A673 (cell line): ENCODE data around the gene SLC16A11. TPM values are rescaled to one million over a fixed set of nuclear protein-coding genes. Genes with fewer than 3 reads are reported as not detected.

Experiments used
- BruUV-seq: library from RNA; stranded (reverse); fragments of 400-500 nt; replicated peaks from 2 replicates; lab custom pipeline; 2021; lab: Mats Ljungman, UMichigan
- CTCF ChIA-PET: fragments of 300-600 bp; sonication (Branson Sonifier 250); formaldehyde crosslinking; loops from one replicate; lab custom pipeline; 2022; ENCODE audit warnings: antibody characterized with exemption; lab: Charles Lee
- POLR2A ChIA-PET: fragments of 300-600 bp; sonication (Branson Sonifier 250); formaldehyde crosslinking; loops from one replicate; lab custom pipeline; 2022; ENCODE audit warnings: antibody characterized with exemption; ENCODE audit not compliant: low non-redundant PET; lab: Charles Lee
- DNase-seq: peaks from one replicate; pipeline ENCODE4 v3.0.0-alpha.2; 2015; ENCODE audit warnings: low spot score
- H3K27ac ChIP-seq: fragments of 200-600 bp; sonication (generic); 2 replicates; pipeline ENCODE4 v1.5.1; 2016; ENCODE audit warnings: mixed run types, low read depth, mild to moderate bottlenecking, mixed read lengths, antibody characterized with exemption, low read length; ENCODE audit not compliant: poor library complexity, severe bottlenecking
- H3K27me3 ChIP-seq: fragments of 200-600 bp; sonication (generic); replicated peaks from 2 replicates; pipeline ENCODE4 v1.6.1; 2017; ENCODE audit warnings: mixed run types, low read depth, mild to moderate bottlenecking, mixed read lengths, antibody characterized with exemption, low read length; ENCODE audit not compliant: insufficient read depth, poor library complexity
- H3K36me3 ChIP-seq: fragments of 200-600 bp; sonication (generic); 2 replicates; pipeline ENCODE4 v1.6.1; 2016; ENCODE audit warnings: mixed run types, mild to moderate bottlenecking, mixed read lengths, antibody characterized with exemption, low read length; ENCODE audit not compliant: insufficient read depth, poor library complexity, severe bottlenecking
- H3K4me1 ChIP-seq: fragments of 200-600 bp; sonication (generic); 2 replicates; pipeline ENCODE4 v1.6.1; 2017; ENCODE audit warnings: mixed run types, mild to moderate bottlenecking, mixed read lengths, antibody characterized with exemption, low read length; ENCODE audit not compliant: insufficient read depth, poor library complexity, severe bottlenecking
- H3K4me3 ChIP-seq: fragments of 200-600 bp; sonication (generic); 2 replicates; pipeline ENCODE4 v1.5.1; 2016; ENCODE audit warnings: low read depth, mixed run types, mild to moderate bottlenecking, mixed read lengths, low read length; ENCODE audit not compliant: poor library complexity, severe bottlenecking
- H3K9me3 ChIP-seq: fragments of 200-600 bp; sonication (generic); 2 replicates; pipeline ENCODE4 v1.6.1; 2016; ENCODE audit warnings: mixed run types, low read depth, mild to moderate bottlenecking, mixed read lengths, antibody characterized with exemption, low read length; ENCODE audit not compliant: poor library complexity, severe bottlenecking
- EZH2 ChIP-seq: fragments of 200-600 bp; sonication (generic); IDR thresholded peaks from 2 replicates; pipeline ENCODE4 v1.6.1; 2017; ENCODE audit warnings: borderline replicate concordance, low read depth, mild to moderate bottlenecking, mixed read lengths, antibody characterized with exemption, low read length; ENCODE audit not compliant: poor library complexity, severe bottlenecking
- intact Hi-C: fragments of 100-400 bp; cut with micrococcal nuclease; formaldehyde crosslinking; loops from one replicate; pipeline ENCODE4 v1.10.0; 2022; ENCODE audit not compliant: unreplicated experiment
- total RNA-seq: library from RNA; stranded (reverse); gene quantifications from 2 replicates; pipeline ENCODE4 v1.2.3, GENCODE V29; 2021
- TF ChIP-seq, protein P1 (sequence below): fragments of 300-800, 200-600 bp; sonication (generic); conservative IDR thresholded peaks from 2 replicates; pipeline ENCODE4 v1.5.1; 2017; ENCODE audit warnings: low read depth, mild to moderate bottlenecking, antibody characterized with exemption, low read length, moderate library complexity, mixed read lengths

The SLC16A11 gene
- total RNA-seq, 1 experiment from 2014 or later, result 0.47 TPM

DNA sequence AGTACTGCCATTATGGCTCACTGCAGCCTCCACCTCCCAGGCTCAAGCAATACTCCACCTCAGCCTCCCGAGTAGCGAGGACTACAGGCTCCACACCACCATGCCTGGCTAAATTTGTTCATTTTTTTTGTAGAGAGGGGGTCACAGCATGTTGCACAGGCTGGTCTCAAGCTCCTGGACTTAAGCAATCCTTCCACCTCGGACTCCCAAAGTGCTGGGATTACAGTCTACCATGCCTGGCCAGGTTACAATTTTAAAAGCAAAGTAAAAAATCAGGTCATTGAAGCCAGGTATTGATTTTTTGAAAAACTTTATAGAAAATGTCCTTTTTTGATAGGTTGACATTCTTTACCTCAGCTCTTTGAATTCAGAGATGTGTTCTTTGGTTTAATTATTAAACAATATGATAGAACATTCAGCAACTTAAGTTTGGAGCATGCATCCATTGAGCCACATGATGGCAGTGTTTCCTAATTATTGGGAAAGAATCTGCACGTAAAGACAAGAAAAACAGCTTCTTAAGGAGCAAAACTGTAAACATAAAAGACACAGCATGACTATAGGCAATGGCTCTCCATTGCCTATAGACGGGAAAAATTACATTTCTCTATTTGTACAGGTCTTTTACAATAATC is 1.7 kb upstream of the SLC16A11 start:
- TF ChIP-seq, protein P1, sequence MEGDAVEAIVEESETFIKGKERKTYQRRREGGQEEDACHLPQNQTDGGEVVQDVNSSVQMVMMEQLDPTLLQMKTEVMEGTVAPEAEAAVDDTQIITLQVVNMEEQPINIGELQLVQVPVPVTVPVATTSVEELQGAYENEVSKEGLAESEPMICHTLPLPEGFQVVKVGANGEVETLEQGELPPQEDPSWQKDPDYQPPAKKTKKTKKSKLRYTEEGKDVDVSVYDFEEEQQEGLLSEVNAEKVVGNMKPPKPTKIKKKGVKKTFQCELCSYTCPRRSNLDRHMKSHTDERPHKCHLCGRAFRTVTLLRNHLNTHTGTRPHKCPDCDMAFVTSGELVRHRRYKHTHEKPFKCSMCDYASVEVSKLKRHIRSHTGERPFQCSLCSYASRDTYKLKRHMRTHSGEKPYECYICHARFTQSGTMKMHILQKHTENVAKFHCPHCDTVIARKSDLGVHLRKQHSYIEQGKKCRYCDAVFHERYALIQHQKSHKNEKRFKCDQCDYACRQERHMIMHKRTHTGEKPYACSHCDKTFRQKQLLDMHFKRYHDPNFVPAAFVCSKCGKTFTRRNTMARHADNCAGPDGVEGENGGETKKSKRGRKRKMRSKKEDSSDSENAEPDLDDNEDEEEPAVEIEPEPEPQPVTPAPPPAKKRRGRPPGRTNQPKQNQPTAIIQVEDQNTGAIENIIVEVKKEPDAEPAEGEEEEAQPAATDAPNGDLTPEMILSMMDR, result peak; percentile 89
- no peak for TF ChIP-seq EZH2
- POLR2A ChIA-PET, result no interaction called here
- Histone ChIP-seq H3K9me3 (no peaks in the 10 kb centered on the region), H3K4me3 (peak overlapping the region; percentile 9), H3K27me3 (no peaks in the 10 kb centered on the region), H3K36me3 (no peaks in the 10 kb centered on the region), H3K27ac (no peak overlapping the region), H3K4me1 (peaks cover 20% of the 10 kb centered on the region)
- intact Hi-C loops, result loop anchor here (2.0 to 10.0 kb wide), 3 partner anchors 251 to 639 kb away; partner anchors contain the start of genes TP53 and WRAP53
- CTCF ChIA-PET, result interaction anchor here (0.5 to 2.1 kb wide), 18 partner anchors 8 to 544 kb away, joined by 3 to 19 read pairs (median 4); partner anchors contain the start of gene SLC16A13
- peak; percentile 86 for DNase-seq
- no TSS peak for BruUV-seq

DNA sequence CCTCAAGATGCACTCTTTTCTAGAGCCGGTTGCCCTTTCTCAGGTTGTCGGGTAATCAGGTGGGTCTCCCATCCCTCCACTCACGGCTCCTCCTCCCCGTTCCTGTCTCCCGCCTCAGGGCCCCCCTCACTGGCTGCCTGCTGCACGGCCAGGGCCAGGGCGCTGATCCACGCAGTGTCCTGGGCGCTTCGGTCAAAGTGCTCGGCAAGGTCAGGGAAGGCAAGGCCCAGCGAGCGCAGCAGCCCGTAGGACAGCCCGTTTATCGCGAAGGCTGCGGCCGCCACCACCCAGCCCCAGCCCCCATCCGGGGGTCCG is 753 bp downstream of the SLC16A11 start:
- Histone ChIP-seq H3K27ac (peak overlapping the region; percentile 34), H3K4me1 (peaks cover 20% of the 10 kb centered on the region), H3K36me3 (no peaks in the 10 kb centered on the region), H3K9me3 (no peaks in the 10 kb centered on the region), H3K27me3 (no peaks in the 10 kb centered on the region), H3K4me3 (peak overlapping the region; percentile 54)
- CTCF ChIA-PET, result interaction anchor here (0.8 to 2.9 kb wide), 2 partner anchors 90 to 93 kb away, joined by 7 to 10 read pairs; no protein-coding TSS in a partner anchor
- no TSS peak for BruUV-seq
- TF ChIP-seq EZH2, result no peak
- TF ChIP-seq, protein P1, result no peak
- intact Hi-C loops, result loop anchor here (10.0 kb wide), 1 partner anchor 642 kb away; the partner anchor contains the start of genes TP53 and WRAP53
- POLR2A ChIA-PET, result no interaction called here
- DNase-seq, result no peak

DNA sequence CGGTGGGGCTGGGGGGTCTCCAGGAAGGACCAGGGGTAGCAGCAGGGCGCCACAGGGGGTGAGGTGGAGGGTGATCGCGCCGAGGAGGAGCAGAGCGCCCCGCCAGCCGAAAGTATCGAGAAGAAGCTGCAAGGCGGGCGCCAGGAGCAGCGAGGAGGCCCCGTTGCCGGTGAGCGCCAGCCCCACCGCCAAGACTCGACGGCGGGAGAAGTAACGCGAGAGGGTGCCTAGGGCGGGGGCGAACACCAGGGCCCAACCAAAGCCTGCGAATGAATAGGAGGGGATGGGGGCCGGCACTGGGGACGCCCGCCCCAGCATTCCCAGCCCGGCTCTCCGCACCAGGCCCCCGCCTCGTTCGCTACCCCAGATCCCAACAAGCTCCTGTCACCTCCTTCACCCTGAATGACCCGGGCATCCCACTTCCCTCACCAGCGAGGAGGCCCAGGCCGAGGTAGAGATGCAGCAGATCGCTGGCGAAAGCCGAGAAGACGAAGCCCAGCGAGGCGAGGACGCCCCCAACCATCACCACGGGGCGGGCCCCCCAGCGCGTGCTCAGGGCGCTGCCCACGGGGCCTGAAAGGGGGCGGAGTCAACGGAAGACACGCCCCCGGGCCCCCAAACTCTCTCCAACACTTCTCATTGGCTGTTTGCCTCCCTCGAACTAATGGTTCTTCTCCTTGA is 1.3 kb downstream of the SLC16A11 start:
- Histone ChIP-seq H3K4me1 (peaks cover 20% of the 10 kb centered on the region), H3K27ac (peak overlapping the region; percentile 37), H3K9me3 (no peaks in the 10 kb centered on the region), H3K27me3 (no peaks in the 10 kb centered on the region), H3K4me3 (peak overlapping the region; percentile 54), H3K36me3 (no peaks in the 10 kb centered on the region)
- intact Hi-C loops, result loop anchor here (10.0 kb wide), 1 partner anchor 642 kb away; the partner anchor contains the start of genes TP53 and WRAP53
- DNase-seq, result peak; percentile 32
- TF ChIP-seq, protein P1, result no peak
- TF ChIP-seq EZH2, result no peak
- ChIA-PET POLR2A (no interaction called here), CTCF (interaction anchor here (0.8 to 2.9 kb wide), 2 partner anchors 90 to 93 kb away, joined by 7 to 10 read pairs; no protein-coding TSS in a partner anchor)
- BruUV-seq, result no TSS peak
